ENCODE data around the gene TMEM72.

TMEM72 gene

DNA sequence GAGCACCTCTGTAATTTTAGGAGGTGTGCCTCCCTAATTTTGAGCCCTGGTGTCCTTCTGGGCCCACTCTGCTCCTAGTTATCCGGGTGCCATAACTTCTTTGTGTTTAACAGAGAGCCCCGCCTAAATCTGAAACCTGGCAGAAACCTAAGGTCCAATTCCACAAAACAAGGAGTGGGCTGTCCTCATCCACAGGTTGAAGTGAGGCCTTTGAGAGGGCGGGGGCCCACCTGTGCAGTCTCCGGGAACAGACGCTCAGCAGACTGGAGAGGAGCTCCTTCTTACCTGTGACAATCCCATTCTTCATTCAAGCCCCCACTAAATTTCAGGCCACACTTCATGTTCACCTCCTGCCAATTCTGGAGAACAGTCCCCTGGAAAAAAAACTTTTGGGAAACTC lies 10.9 kb downstream of the TMEM72 start:
- Histone ChIP-seq H3F3A (ENCODE audit: low read depth) (no peaks in the 10 kb centered on the region), H3K79me2 (ENCODE audit: insufficient read depth, low read length) (no peaks in the 10 kb centered on the region), H3K9me2 (replicated peaks; ENCODE audit: low read depth, low read length) (no peaks in the 10 kb centered on the region), H4K20me1 (ENCODE audit: insufficient read depth, low read length, poor library complexity, severe bottlenecking) (no peaks in the 10 kb centered on the region), H3K36me3 (ENCODE audit: insufficient read depth, low read length) (no peaks in the 10 kb centered on the region), H3K27me3 (ENCODE audit: insufficient read depth, low read length, poor library complexity, severe bottlenecking) (no peaks in the 10 kb centered on the region), H3K9me3 (ENCODE audit: insufficient read depth, low read depth, low read length) (peaks cover 7% of the 10 kb centered on the region; the same call in 1 of the 2 replicates), H2AFZ (ENCODE audit: low read length) (no peak overlapping the region), H3K4me2 (ENCODE audit: low read depth, low read length, poor library complexity, severe bottlenecking) (no peak overlapping the region), H3K4me3 (ENCODE audit: low read length, poor library complexity, severe bottlenecking) (no peak overlapping the region), H3K9ac (ENCODE audit: low read depth, low read length, poor library complexity, severe bottlenecking) (no peak overlapping the region), H3K4me1 (ENCODE audit: insufficient read depth, low read length, poor library complexity, severe bottlenecking) (peaks cover 5% of the 10 kb centered on the region)
- no peak for TF ChIP-seq EZH2phosphoT487 (IDR thresholded peaks at IDR 0.05; ENCODE audit: borderline replicate concordance)

GRCh38 chr10:44922796-44923545 lies 11.8 kb downstream of the TMEM72 start:
- Histone ChIP-seq H3K4me2 (ENCODE audit: low read depth, low read length, poor library complexity, severe bottlenecking) (no peak overlapping the region), H3K79me2 (ENCODE audit: insufficient read depth, low read length) (no peaks in the 10 kb centered on the region), H3K36me3 (ENCODE audit: insufficient read depth, low read length) (no peaks in the 10 kb centered on the region), H3F3A (ENCODE audit: low read depth) (no peaks in the 10 kb centered on the region), H3K9me3 (ENCODE audit: insufficient read depth, low read depth, low read length) (peaks cover 4% of the 10 kb centered on the region; the same call in 1 of the 2 replicates), H3K4me1 (ENCODE audit: insufficient read depth, low read length, poor library complexity, severe bottlenecking) (peaks cover 5% of the 10 kb centered on the region), H3K4me3 (ENCODE audit: low read length, poor library complexity, severe bottlenecking) (no peak overlapping the region), H2AFZ (ENCODE audit: low read length) (no peak overlapping the region), H3K9ac (ENCODE audit: low read depth, low read length, poor library complexity, severe bottlenecking) (no peak overlapping the region), H4K20me1 (ENCODE audit: insufficient read depth, low read length, poor library complexity, severe bottlenecking) (no peaks in the 10 kb centered on the region), H3K9me2 (replicated peaks; ENCODE audit: low read depth, low read length) (no peaks in the 10 kb centered on the region), H3K27me3 (ENCODE audit: insufficient read depth, low read length, poor library complexity, severe bottlenecking) (no peaks in the 10 kb centered on the region)
- TF ChIP-seq EZH2phosphoT487 (IDR thresholded peaks at IDR 0.05; ENCODE audit: borderline replicate concordance): no peak
- TF ChIP-seq CTCF (conservative IDR thresholded peaks at IDR 0.05; ENCODE audit: low read length): no peak

DNA sequence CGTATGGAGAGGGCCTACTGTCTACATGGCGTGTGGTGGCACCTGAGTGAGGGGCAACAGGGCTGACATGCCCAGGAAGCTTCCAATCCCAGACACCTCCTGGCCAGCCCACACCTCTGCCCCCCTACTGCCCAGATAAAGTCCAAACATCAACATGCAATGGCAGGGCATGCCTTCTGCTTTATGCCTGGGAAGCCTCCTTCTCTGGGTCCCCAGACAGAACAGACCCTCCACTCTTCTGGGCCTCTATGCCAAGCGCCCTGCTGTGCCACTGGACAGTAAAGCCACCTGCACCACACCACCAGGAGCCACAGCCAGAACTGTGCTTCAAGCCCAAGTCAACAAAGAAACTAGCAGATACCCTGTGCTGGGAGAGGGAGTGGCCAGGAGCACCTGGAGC lies 12.5 kb downstream of the TMEM72 start:
- Histone ChIP-seq H4K20me1 (ENCODE audit: insufficient read depth, low read length, poor library complexity, severe bottlenecking) (no peaks in the 10 kb centered on the region), H3F3A (ENCODE audit: low read depth) (no peaks in the 10 kb centered on the region), H3K9ac (ENCODE audit: low read depth, low read length, poor library complexity, severe bottlenecking) (no peak overlapping the region), H3K79me2 (ENCODE audit: insufficient read depth, low read length) (no peaks in the 10 kb centered on the region), H3K27me3 (ENCODE audit: insufficient read depth, low read length, poor library complexity, severe bottlenecking) (no peaks in the 10 kb centered on the region), H3K4me1 (ENCODE audit: insufficient read depth, low read length, poor library complexity, severe bottlenecking) (peaks cover 5% of the 10 kb centered on the region), H3K4me3 (ENCODE audit: low read length, poor library complexity, severe bottlenecking) (no peak overlapping the region), H3K9me2 (replicated peaks; ENCODE audit: low read depth, low read length) (no peaks in the 10 kb centered on the region), H3K36me3 (ENCODE audit: insufficient read depth, low read length) (no peaks in the 10 kb centered on the region), H2AFZ (ENCODE audit: low read length) (no peak overlapping the region), H3K4me2 (ENCODE audit: low read depth, low read length, poor library complexity, severe bottlenecking) (no peak overlapping the region), H3K9me3 (ENCODE audit: insufficient read depth, low read depth, low read length) (no peaks in the 10 kb centered on the region)
- TF ChIP-seq CTCF (conservative IDR thresholded peaks at IDR 0.05; ENCODE audit: low read length): no peak
- no peak for TF ChIP-seq EZH2phosphoT487 (IDR thresholded peaks at IDR 0.05; ENCODE audit: borderline replicate concordance)
